Raji (cell line): ENCODE data around the gene ERC2.

Experiments
- POLR2A ChIP-seq: IDR thresholded peaks from 2 replicates; pipeline ENCODE4 v1.6.1; 2011; ENCODE audit warnings: low read depth, low read length, control low read depth; ENCODE audit not compliant: insufficient read depth

ERC2 gene

DNA sequence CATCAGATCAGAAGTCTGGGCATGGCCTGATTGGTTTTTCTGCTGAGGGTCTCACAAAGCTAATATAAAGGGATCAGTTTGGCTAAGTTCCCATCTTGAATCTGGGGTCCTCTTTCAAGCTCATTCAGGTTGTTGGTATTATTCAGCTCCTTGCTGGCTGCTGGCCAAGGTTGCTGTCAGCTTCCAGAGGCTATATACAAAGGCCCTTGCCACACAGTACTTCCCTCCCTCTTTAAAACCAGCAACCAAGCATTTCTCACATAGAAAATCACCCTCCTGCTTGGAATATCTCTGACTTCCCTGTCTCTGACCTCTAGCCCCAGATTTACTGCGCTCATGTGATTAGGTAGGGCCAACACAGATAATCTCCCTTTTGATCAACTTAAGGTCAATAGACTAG lies 442.9 kb downstream of the ERC2 start:
- no peak for TF ChIP-seq POLR2A

DNA sequence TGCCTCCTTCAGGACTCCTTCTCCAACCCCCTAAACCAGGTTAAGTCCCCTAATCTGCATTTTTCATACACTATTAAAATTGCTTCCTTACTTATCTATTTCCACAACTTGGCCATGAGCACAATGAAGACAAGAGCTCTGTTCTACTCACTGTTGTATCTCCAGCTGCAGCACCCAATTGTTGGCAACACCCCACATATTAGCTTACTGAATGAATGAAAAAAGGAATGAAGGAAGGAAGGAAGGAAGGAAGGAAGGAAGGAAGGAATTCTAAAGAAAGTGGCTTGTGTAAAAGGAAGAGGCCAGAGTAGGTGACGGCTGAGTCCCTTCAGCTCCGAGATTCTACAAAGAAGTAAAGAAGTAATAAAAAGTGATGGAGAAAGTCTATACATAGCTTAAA lies 444.7 kb downstream of the ERC2 start:
- TF ChIP-seq POLR2A: no peak

DNA sequence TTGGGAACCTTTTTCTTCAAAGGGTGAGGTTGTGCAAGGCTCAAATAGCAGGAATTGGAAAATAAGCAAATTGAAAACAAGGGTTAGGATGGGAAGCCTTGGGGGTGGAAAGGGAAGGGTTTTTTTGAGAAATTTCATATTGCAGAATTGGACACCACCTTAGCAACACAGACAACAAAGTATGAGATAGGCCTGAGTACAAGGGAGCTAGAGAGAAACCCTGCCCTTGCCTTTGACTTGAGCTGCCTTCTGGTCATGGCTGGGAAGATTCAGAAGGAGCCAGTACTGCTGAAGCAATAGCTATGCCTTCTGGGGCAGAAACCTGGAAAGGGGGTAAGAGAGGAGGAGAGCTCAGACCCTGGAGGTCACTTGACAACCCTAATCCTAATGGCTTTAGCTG lies 445.6 kb downstream of the ERC2 start:
- TF ChIP-seq POLR2A: no peak

DNA sequence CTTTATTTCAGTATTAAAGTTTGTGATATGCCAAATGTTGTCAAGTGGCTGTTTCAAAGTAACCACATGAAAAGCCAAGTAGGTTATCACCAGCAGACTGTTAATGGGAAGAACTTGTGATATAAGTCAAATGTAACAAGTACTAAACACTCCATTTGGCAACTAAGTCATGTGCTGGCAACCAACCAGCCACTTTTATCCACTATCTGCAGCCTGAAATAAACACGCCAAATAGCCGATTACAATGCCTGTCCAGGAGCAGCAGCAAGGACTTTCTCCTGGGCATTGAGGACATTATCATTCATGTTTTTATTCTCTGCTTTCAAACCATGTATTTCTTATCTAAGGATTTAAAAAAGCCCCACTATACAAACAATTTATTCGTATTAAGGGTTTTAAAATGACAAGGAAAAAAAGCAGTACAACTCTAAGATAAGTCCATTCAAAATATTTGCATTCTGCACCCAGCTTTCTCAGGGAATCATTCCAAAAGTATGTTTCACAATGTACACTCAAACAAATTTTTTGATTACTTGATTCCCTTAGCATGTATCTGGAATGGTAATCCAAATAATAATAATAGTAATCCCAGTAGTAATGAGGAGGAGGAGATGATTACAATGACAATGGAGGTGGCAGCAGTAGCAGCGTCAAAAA lies 448.6 kb downstream of the ERC2 start:
- TF ChIP-seq POLR2A: no peak

DNA sequence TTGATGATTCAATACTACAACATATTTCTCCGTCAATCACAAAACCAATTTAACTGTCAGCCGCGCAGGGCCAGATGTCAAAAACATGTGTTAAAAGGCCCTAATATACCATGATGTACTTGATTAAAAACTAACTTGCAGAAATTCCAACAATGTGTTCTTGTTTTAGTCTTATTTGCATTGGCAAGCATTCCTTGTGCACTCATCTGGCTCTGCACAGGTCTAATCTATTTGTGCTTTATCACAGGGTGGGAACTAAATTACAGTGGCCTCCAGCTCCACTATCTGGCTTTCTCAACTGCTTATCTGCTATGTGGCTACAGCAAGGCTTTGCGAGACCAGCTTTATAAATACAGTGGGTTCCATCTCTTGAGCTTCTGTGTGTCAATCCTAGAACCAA lies 455.5 kb downstream of the ERC2 start:
- no peak for TF ChIP-seq POLR2A

DNA sequence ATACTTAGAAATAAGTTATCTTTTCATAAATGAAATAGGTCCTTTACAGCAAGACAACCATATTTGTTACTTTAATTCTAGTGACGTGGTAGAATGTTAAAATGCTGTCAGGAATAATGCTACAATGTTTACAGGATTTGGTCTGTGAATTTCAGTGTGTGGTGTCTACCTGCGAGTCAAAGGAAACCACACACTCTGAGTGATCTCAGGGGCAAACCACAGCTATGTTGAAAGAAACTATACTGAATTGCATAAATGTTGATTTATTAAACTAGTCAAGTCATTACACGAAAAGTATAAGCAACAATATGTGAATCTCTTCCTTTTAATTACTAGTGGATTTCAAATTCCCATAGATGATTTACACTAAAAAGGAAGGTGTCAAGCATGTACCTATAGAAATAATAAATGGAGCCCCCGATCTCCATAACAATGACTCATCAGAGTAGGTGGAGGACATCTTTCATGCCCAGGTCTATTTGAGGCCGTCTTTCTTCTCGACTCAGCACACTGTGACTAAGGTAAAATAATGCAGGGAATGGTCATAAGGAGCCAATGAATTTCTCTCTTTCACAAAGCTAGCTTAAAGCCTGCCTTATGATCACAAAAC lies 463.0 kb downstream of the ERC2 start:
- TF ChIP-seq POLR2A: no peak

DNA sequence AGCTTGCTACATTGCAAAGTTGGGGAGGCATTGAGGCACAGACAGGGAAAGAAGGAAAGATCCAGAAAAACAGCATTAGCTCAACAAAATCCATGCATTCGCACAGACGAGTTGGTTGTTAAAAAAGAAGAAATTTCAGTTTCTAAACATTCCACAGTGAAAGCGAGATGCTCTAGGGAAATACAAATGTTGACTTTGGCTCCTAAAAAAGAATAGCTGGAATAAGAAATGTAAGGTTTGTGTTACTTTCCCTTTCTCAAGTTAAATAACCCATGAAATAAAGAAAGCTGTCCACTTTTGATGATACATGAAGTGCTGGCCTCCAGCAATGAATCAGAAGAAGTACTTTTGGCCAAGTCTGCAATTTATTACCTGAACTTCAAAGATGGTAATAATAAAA lies 465.1 kb downstream of the ERC2 start:
- TF ChIP-seq POLR2A: no peak

DNA sequence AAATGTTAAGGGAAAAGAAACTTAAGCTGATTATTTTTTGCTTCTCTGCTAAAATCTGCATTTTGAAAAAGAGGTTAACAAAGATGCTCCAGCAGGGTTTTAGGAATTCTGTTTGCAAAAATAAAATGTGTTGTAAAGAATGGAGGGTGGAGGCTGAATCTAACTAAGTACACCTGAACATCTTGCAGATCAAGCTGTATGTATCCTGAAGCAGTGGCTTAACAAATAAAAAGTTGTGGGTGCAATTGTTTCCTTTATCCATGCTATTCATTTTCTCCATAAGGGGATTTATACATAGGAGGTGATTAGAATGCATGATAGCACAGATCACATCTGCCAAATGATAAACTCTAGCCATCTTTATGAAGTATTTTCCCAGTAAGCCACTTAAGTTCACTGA lies 466.3 kb downstream of the ERC2 start:
- TF ChIP-seq POLR2A: no peak

DNA sequence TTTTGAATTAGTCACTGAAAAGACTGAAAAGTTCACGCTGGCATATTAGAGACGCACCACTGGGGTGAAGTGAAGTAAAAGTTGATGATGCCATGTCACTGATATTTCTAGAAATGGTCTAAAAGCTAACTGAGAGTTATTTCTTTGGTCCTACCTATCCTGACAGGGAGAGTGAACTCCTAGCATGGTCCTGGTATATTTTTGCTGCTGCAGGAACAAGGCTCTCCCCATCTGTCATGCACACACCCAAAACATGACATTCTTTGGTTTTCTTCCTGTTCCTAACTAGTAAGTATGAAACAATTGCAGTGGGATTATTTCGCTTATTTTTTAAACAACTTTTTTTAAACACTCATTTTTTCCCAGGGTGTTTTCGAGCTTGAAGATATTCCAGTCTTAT lies 466.7 kb downstream of the ERC2 start:
- no peak for TF ChIP-seq POLR2A

DNA sequence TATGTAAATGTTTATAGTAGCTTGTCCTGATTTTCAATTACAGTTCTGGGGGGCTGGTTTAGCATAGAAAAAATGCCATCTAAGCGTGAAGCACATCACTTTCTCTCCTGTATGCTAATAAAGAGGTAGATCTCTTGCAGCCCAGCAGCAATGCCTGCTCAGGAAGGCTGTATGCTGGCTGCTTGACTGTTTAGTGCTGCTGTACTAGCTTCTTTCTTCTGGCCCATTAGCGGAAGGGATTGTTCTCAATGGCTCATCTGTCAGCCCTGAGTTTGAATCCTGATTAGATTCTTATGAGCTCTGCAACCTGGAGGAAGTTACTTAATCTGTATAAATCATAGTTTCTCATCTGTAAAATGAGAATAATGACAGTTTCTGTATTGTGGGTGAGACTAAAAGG lies 478.9 kb downstream of the ERC2 start:
- no peak for TF ChIP-seq POLR2A

DNA sequence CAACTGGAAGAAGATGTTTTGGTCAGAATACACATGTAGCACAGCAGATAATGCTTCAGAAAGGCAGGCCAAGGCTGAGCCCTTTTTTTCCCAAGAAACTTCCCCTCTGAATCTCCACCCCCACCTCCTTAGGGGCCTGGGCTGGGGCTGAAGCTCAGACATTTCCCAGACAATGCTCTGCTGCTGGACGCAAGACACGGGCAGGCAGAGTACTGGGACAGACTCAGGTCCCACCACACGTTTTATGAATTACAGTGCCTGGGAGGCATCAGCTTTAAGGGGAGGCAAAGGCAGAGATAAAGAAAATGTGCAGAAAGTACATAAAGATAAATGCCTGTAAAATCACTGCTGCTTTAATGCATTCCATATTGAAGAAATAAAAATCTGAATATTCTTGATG lies 479.4 kb downstream of the ERC2 start:
- TF ChIP-seq POLR2A: no peak

DNA sequence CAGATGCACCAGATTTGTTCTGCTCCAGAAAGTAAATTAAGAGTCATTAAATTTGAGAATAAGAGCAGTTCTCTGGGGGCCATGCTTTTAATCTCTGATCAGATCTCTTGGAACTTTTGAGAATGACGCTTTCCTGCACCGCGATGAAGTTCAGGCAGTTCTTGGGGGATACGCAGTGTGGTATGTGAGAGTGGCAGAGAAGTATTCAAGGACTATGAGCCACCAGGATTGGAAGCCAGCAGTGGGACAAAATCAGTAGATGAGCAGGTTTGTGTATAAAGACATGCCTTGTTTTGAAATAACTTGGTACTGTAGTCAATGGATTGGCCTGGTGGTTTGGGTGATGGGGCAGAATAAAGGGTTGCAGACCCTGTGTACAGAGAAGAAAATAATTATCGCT lies 483.6 kb downstream of the ERC2 start:
- no peak for TF ChIP-seq POLR2A

DNA sequence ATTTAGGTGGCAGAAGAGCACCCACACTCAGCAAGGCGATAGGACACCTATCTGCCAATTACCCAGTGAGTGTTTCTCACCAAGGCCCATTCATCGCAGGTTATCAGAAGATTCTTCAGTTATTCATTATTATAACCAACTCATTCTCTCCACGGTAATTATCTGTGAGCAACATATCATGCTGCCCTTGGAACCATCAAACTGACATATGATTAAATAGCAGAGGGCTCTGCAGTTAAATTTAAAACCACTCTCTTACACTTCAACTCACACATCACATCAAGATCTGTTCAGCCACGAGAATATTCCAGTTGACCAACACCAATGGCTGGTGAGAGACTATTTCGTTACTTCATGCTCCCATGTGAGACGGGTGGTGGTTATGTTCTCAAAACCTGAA lies 489.3 kb downstream of the ERC2 start:
- no peak for TF ChIP-seq POLR2A

DNA sequence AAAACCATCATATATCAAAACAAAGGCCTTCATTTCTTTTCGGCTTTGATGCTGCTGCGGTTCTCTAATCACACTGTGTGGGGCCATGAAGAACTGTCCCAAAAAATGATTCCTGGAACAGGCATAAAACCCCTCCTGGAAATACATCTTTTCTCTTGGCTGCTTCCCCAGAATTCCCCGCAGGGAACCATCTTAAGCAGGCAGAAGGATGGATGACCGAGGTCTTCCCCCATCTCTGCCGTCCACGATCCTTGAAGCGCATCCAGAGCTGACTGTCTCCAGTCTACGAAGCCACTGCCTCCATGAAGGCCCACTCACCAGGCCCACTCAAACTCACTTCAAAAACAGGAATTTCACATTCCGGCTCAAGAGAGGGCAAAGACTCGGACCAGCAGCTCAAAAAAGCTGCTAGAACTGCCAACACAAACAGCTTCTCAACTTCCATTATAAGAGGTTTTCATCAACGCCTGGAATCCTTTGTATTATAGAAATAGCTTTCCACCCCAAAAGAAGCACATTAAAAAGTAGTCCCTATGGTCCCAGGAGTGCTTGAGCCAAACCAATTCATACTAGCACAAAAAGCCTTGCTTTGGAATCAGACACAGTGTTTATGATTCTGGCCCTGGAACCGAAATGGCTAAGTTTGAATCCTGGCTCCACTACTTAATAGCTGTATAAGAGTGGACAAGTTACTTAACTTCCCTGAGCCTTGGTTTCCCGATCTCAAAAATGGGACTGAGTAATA lies 493.7 kb downstream of the ERC2 start:
- TF ChIP-seq POLR2A: no peak

DNA sequence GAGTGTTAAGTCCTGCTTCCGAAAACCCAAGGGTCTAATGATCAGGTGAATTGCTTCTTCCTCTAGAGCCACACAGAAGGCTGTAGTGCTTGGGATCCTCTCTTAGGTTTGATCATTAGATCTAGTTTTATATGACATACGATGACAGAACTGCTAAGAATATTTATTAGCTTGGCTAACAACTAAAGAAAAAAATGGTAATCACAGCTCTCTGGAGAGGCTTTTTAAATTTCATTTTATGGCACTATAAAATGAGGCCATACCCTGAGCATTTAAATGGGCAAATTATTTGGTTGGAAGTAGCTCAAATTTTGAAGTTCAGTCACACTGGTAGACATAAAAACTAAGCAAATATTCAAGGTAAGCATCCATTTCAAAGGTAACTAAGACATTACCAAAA lies 498.6 kb downstream of the ERC2 start:
- TF ChIP-seq POLR2A: no peak

DNA sequence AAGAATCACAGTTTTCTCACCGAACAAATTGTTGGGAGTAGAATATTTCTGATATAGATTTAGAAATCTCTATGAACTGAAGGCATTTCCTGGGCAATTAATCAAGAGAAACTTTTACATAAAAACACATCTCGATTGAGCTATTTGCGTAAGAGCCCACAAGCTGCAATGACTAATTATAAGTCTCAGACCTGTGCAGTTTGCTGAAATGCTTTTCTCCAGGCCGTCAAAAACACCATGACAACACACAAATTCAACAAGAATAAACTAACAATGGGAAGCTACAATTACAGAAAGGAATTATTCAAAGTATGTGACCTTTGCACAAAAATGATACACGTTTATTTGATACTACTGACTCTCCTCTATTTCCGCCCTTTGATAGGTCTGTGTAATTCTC lies 499.9 kb downstream of the ERC2 start:
- TF ChIP-seq POLR2A: no peak
